GM10248 (cell line): ENCODE data around the gene PADI2.

Source experiments
- CTCF ChIA-PET: fragments of 300-600 bp; sonication (Branson Sonifier 250); formaldehyde crosslinking; extraction: SDS; loops from one replicate; lab custom pipeline; 2021; ENCODE audit warnings: antibody characterized with exemption; lab: Yijun Ruan, JAX
- POLR2A ChIA-PET: fragments of 350-650 bp; sonication (Branson Sonifier 250); formaldehyde crosslinking; extraction: SDS; loops from one replicate; lab custom pipeline; 2020; ENCODE audit warnings: antibody characterized with exemption; lab: Yijun Ruan, JAX
- DNase-seq: peaks from one replicate; pipeline ENCODE4 v3.0.0; 2012; ENCODE audit errors: extremely low spot score
- TF ChIP-seq, protein P1 (sequence below): IDR thresholded peaks from 2 replicates; pipeline ENCODE4 v1.5.1; 2012; ENCODE audit warnings: mild to moderate bottlenecking, low read depth; ENCODE audit errors: extremely low read depth, missing control alignments, control extremely low read depth

Gene PADI2

DNA sequence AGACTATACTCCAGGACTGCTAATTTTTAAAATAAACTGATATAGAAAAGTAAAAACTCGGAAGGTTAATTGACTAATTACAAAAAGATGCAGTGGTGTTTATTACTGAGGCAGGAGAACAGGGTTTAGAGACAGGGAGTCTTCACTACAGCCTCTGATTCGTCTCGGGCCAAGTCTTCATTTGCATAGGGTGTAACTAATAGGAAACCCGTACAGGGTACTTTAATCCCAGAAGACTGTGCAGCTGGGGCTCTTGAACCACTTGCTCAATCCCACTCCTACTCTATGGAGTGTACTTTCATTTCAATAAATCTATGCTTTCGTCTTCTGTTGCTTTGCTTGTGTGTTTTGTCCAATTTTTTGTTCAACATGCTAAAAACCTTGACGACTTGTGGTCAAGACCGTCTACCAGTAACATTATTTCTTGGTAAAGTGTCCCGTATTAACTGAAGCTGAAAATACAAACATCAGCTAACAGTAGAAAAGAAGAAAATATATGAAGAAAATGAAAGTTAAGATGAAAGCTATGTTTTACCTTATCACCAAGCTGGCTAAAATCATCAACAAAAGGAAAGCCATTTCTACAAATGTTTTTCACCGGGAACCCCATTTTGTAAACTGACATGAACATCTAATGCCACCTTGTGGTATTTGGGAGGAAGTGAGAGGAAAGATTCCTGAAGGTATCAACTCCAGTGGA is 73.5 kb downstream of the PADI2 start:
- peak; percentile 49 for DNase-seq
- ChIA-PET POLR2A (no interaction called here), CTCF (interaction anchor here (0.9 to 4.2 kb wide), 15 partner anchors 8 to 425 kb away, joined by 3 to 33 read pairs (median 5); no protein-coding TSS in a partner anchor)
- TF ChIP-seq, protein P1, sequence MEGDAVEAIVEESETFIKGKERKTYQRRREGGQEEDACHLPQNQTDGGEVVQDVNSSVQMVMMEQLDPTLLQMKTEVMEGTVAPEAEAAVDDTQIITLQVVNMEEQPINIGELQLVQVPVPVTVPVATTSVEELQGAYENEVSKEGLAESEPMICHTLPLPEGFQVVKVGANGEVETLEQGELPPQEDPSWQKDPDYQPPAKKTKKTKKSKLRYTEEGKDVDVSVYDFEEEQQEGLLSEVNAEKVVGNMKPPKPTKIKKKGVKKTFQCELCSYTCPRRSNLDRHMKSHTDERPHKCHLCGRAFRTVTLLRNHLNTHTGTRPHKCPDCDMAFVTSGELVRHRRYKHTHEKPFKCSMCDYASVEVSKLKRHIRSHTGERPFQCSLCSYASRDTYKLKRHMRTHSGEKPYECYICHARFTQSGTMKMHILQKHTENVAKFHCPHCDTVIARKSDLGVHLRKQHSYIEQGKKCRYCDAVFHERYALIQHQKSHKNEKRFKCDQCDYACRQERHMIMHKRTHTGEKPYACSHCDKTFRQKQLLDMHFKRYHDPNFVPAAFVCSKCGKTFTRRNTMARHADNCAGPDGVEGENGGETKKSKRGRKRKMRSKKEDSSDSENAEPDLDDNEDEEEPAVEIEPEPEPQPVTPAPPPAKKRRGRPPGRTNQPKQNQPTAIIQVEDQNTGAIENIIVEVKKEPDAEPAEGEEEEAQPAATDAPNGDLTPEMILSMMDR, result peak; percentile 56

DNA sequence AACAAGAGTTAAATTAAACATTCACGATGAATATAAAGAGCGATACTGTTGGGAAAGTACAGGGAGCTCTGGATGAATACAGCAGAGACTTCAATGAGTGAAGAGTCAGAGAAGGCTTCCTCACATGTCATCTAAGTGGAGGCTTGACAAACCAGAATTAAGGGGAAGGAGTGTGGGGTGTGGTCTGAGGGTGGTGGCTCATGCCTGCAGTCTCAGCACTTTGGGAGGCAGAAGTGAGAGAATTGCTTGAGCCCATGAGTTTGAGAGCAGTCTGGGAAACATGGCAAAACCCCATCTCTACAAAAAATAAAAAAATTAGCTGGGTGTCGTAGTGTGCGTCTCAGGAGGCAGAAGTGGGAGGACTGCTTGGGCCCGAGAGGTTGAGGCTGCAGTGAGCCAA is 74.1 kb downstream of the PADI2 start:
- POLR2A ChIA-PET, result no interaction called here
- TF ChIP-seq, protein P1, result no peak
- DNase-seq, result no peak
- CTCF ChIA-PET, result interaction anchor here (0.6 to 4.2 kb wide), 13 partner anchors 9 to 424 kb away, joined by 3 to 33 read pairs (median 5); no protein-coding TSS in a partner anchor

DNA sequence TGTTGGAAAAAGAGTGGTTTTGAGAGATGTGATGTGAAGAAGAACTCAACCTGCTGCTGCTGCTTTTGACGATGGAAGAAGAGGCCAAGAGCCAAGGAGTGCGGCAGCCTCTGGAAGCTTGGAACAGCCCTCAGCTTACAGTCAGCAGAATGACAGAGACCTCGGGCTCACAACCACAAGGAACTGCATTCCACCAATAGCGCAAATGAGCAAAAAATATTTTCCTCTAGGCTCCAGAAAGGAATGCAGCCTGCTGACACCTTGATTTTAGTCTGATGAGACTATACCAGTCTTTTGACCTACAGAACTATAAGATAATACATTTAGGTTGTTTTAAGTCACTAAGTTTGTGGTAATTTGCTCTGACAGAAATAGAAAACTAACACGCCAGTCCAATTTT is 75.6 kb downstream of the PADI2 start:
- TF ChIP-seq, protein P1, result no peak
- no peak for DNase-seq
- CTCF ChIA-PET, result interaction anchor here (1.3 to 4.2 kb wide), 2 partner anchors 83 to 423 kb away, joined by 3 to 21 read pairs; no protein-coding TSS in a partner anchor
- POLR2A ChIA-PET, result no interaction called here

DNA sequence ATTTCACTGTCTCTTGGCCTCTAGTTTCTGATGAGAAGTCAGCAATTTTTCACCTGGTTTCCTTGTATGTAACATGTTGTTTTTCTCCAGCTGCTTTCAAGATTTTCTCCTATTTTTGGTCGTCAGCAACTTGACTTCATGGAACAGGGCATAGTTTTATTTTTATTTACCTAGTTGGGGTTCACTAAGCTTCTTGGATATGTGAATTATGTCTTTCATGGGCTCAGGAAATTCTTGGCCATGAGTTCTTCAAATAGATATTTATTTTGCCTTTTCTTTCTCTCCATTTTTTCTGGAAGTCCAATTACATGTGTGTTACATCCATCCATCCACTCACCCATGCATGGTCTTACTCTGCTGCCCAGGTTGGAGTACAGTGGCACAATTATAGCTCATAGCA is 79.1 kb downstream of the PADI2 start:
- DNase-seq, result no peak
- TF ChIP-seq, protein P1, result no peak
- ChIA-PET CTCF (interaction anchor here (0.8 to 1.4 kb wide), 3 partner anchors 17 to 80 kb away, joined by 3 to 4 read pairs (median 3); no protein-coding TSS in a partner anchor), POLR2A (no interaction called here)

DNA sequence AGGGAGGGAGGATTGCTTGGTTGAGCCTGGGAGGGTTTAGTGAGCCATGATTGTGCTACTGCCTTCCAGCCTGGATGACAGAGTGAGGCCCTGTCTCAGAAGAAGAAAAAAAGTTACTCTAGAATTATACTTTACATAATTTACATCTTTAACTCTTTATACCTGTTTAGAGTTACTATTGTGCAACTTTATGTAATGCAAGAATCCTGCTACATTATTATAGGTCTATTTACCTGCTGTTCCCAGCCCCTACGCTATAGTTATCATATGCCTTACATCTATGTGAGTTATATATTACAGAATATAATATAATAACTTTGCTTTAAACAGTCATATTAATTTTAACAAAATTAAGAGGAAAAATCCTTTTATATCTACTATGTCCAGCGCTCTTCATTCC is 79.7 kb downstream of the PADI2 start:
- CTCF ChIA-PET, result interaction anchor here (1.2 kb wide), 1 partner anchor 16 kb away, joined by 4 read pairs; no protein-coding TSS in a partner anchor
- TF ChIP-seq, protein P1, result no peak
- no peak for DNase-seq
- POLR2A ChIA-PET, result no interaction called here

DNA sequence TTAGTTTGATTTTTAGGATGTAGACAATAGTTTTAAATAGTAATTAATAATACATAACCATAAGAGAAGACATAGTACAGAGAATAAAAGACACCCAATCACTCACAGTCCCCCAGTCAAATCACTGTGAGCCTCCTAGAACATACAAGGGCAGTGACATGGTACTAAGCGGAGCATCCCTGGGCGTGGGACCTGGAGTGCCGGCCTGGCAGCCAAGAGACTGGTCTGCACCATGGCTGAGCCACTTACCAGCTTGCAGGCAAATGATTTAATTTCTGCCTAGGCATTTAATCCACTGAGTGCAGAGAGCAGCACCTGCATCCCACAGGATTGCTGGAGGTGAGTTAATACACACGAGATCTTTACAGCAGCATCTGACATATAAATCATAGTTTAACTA is 85.8 kb downstream of the PADI2 start:
- TF ChIP-seq, protein P1, result no peak

More for the DNA sequence above, 85.8 kb downstream of the PADI2 start:
- ChIA-PET CTCF (interaction anchor here (0.8 to 2.6 kb wide), 6 partner anchors 11 to 73 kb away, joined by 3 to 10 read pairs (median 4); no protein-coding TSS in a partner anchor), POLR2A (interaction anchor here (0.5 kb wide), 1 partner anchor 17 kb away, joined by 3 read pairs; no protein-coding TSS in a partner anchor)
- DNase-seq, result no peak
